Measurements from ENCODE around the gene RCE1.

RCE1 gene

DNA sequence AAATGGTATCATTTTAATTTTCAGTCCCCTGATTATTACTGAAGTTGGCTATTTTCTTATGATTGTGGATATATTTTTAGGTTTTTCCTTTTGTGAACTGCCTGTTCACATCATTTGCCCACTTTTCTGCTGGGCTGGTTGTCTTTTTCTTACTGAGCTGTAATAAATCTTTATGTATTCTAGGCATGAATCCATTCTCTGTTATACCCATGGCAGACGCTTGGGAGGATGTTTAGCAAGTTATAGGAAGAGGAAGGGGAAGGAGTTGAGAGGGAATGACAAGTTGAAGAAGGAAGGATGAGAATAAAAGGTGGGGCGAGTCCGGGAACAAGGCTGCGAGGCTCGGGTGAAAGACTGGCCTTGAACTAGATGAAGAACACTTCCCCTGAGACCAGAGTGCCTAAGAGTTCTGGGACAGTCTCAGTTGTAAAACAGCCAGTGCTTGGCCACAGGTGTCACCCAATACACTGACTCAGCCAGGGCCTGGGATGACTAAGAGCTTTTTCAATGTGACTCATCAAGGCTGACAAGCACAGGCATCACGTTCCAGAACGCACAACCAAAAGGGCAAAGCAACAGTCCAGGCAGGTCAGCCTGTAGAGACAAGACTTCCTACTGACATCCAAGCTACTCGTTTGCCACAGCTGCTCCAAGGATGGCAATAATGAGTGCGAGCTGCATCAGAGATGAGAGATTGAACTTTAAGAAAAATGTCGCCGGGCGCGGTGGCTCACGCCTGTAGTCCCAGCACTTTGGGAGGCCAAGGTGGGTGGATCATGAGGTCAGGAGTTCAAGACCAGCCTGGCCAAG, 48.8 kb downstream of the RCE1 start:
- DNase-seq: no peak

DNA sequence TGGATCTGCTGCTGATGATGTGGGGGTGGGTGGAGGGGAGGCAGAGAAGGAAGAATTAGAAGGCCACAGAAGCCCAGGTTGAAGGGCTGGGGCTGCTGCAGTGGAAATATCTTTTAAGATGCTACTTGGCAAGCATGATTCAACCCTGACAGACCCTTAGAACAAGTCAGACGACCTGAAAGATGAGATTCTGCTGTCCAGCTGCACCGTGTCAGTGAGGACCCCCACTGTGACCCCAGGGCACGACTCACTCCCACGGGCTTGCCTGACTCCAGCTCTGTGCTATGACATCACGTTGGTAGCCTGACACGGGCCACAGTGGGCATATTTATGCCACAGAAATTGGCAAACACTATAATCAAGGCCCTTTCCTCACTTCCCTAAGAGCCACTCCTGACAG, 49.7 kb downstream of the RCE1 start:
- DNase-seq: no peak

DNA sequence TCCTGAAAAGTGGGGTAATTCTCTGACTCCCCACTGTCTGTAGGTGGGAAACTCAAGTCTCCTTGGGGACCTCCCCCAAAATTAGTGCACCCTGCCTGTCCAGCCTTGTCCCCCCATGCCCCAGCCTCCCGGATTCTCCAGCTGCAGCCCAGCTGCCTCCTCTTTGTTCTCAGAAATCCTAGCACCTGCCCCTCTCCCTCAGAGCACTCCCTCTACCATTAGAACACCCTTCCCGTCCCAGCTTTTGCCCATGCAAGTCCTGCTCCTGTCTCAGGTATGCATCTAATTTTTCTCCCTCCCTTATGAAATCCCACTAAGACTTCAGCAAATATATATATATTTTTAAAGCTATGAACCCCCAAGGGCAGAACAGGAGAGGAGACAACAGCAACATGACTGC, 50.9 kb downstream of the RCE1 start:
- DNase-seq: no peak

Data from midbrain (tissue), 1 donor.